H9 (cell line): ENCODE measurements around the gene DNAJA1. TPM values are rescaled to one million over a fixed set of nuclear protein-coding genes. Genes with fewer than 3 reads are reported as not detected.

Source experiments
- DNase-seq: peaks from one replicate; pipeline ENCODE4 v3.0.0-alpha.2; 2017
- H2AFZ ChIP-seq: one replicate; pipeline ENCODE4 v1.6.1; 2013; ENCODE audit warnings: mild to moderate bottlenecking, low read length, control low read depth, moderate library complexity
- H2AK5ac ChIP-seq: 2 replicates; pipeline ENCODE4 v1.6.1; 2013; ENCODE audit warnings: low read length, control low read depth, mixed read lengths; ENCODE audit not compliant: insufficient read length
- H2BK120ac ChIP-seq: one replicate; pipeline ENCODE4 v1.6.1; 2013; ENCODE audit warnings: low read depth, mild to moderate bottlenecking, low read length, control low read depth, inconsistent platforms; ENCODE audit not compliant: poor library complexity, severe bottlenecking
- H2BK12ac ChIP-seq: 2 replicates; pipeline ENCODE4 v1.6.1; 2013; ENCODE audit warnings: low read length, control low read depth, mixed read lengths, low read depth; ENCODE audit not compliant: insufficient read length
- H2BK15ac ChIP-seq: 2 replicates; pipeline ENCODE4 v1.6.1; 2013; ENCODE audit warnings: low read depth, low read length, control low read depth
- H2BK20ac ChIP-seq: one replicate; pipeline ENCODE4 v1.6.1; 2013; ENCODE audit warnings: low read depth, mild to moderate bottlenecking, low read length, control low read depth, inconsistent platforms; ENCODE audit not compliant: poor library complexity, severe bottlenecking
- H2BK5ac ChIP-seq: 2 replicates; pipeline ENCODE4 v1.6.1; 2013; ENCODE audit warnings: low read length, control low read depth, mixed read lengths; ENCODE audit not compliant: insufficient read length
- H3K14ac ChIP-seq: 2 replicates; pipeline ENCODE4 v1.6.1; 2013; ENCODE audit warnings: low read length, control low read depth; ENCODE audit not compliant: insufficient read depth
- H3K18ac ChIP-seq: 2 replicates; pipeline ENCODE4 v1.6.1; 2013; ENCODE audit warnings: low read depth, mild to moderate bottlenecking, mixed read lengths, low read length, control low read depth; ENCODE audit not compliant: insufficient read length
- H3K23ac ChIP-seq: 2 replicates; pipeline ENCODE4 v1.6.1; 2013; ENCODE audit warnings: low read length, control low read depth, mixed read lengths, low read depth; ENCODE audit not compliant: insufficient read length
- H3K23me2 ChIP-seq: 2 replicates; pipeline ENCODE4 v1.6.1; 2013; ENCODE audit warnings: low read depth, mild to moderate bottlenecking, mixed read lengths, low read length, control low read depth; ENCODE audit not compliant: insufficient read length, poor library complexity, severe bottlenecking
- H3K27ac ChIP-seq: 2 replicates; pipeline ENCODE4 v1.5.1; 2013; ENCODE audit warnings: low read length, control low read depth, mixed read lengths, low read depth; ENCODE audit not compliant: insufficient read length
- H3K27me3 ChIP-seq: 2 replicates; pipeline ENCODE4 v1.6.1; 2013; ENCODE audit warnings: low read length, control low read depth, inconsistent platforms; ENCODE audit not compliant: insufficient read depth
- H3K4ac ChIP-seq: 2 replicates; pipeline ENCODE4 v1.6.1; 2013; ENCODE audit warnings: low read depth, mild to moderate bottlenecking, control low read depth, inconsistent platforms, low read length, moderate library complexity
- H3K4me1 ChIP-seq: 2 replicates; pipeline ENCODE4 v1.6.1; 2013; ENCODE audit warnings: low read length, control low read depth, inconsistent platforms; ENCODE audit not compliant: insufficient read depth
- H3K4me2 ChIP-seq: 2 replicates; pipeline ENCODE4 v1.6.1; 2013; ENCODE audit warnings: low read length, control low read depth, mixed read lengths; ENCODE audit not compliant: insufficient read length, insufficient read depth
- H3K56ac ChIP-seq: 2 replicates; pipeline ENCODE4 v1.6.1; 2013; ENCODE audit warnings: low read depth, mild to moderate bottlenecking, mixed read lengths, low read length, control low read depth; ENCODE audit not compliant: insufficient read length
- H3K79me1 ChIP-seq: 2 replicates; pipeline ENCODE4 v1.6.1; 2013; ENCODE audit warnings: low read depth, mild to moderate bottlenecking, moderate library complexity, low read length, control low read depth, inconsistent platforms; ENCODE audit not compliant: insufficient read depth, poor library complexity, severe bottlenecking
- H3K79me2 ChIP-seq: 2 replicates; pipeline ENCODE4 v1.6.1; 2013; ENCODE audit warnings: low read length, control low read depth, inconsistent platforms; ENCODE audit not compliant: insufficient read depth
- H3K9ac ChIP-seq: 2 replicates; pipeline ENCODE4 v1.6.1; 2013; ENCODE audit warnings: low read length, control low read depth, mixed read lengths; ENCODE audit not compliant: insufficient read length; ENCODE audit errors: extremely low read depth
- H3K9me3 ChIP-seq: one replicate; pipeline ENCODE4 v1.6.1; 2013; ENCODE audit warnings: low read depth, low read length, inconsistent platforms; ENCODE audit not compliant: control insufficient read depth
- H3T11ph ChIP-seq: one replicate; pipeline ENCODE4 v1.6.1; 2013; ENCODE audit warnings: mild to moderate bottlenecking, low read length, control low read depth, inconsistent platforms
- H4K20me1 ChIP-seq: one replicate; pipeline ENCODE4 v1.6.1; 2013; ENCODE audit not compliant: control insufficient read depth, insufficient read length, insufficient read depth
- H4K5ac ChIP-seq: 2 replicates; pipeline ENCODE4 v1.6.1; 2013; ENCODE audit warnings: low read depth, mild to moderate bottlenecking, mixed read lengths, low read length, control low read depth; ENCODE audit not compliant: insufficient read length
- H4K8ac ChIP-seq: replicated peaks from 2 replicates; pipeline ENCODE4 v1.6.1; 2013; ENCODE audit warnings: low read length, control low read depth, mixed read lengths, low read depth; ENCODE audit not compliant: insufficient read length
- H4K91ac ChIP-seq: 2 replicates; pipeline ENCODE4 v1.6.1; 2013; ENCODE audit warnings: low read depth, mild to moderate bottlenecking, moderate library complexity, mixed read lengths, low read length, control low read depth; ENCODE audit not compliant: insufficient read length
- H3K27ac Mint-ChIP-seq, 3 experiments: 2 replicates in 2 of 3; 3 replicates in 1 of 3; pipeline ENCODE4 v1.8.0; 2020 to 2021; ENCODE audit warnings: mixed read lengths in 3 of 3, mild to moderate bottlenecking in 1 of 3, moderate library complexity in 1 of 3
- H3K27me3 Mint-ChIP-seq: 2 replicates; pipeline ENCODE4 v1.8.0; 2021; ENCODE audit warnings: low read depth, mild to moderate bottlenecking, moderate library complexity, mixed read lengths
- H3K36me3 Mint-ChIP-seq, 3 experiments: 2 replicates in 2 of 3; 3 replicates in 1 of 3; pipeline ENCODE4 v1.8.0; 2020 to 2021; ENCODE audit warnings: low read depth in 3 of 3, mixed read lengths in 3 of 3; ENCODE audit not compliant: insufficient read depth in 1 of 3
- H3K4me1 Mint-ChIP-seq, 2 experiments: 2 replicates each; pipeline ENCODE4 v1.8.0; 2020; ENCODE audit warnings: mixed read lengths in 2 of 2
- H3K4me3 Mint-ChIP-seq, 2 experiments: 2 replicates in 1 of 2; 3 replicates in 1 of 2; pipeline ENCODE4 v1.8.0; 2020 to 2021; ENCODE audit warnings: mild to moderate bottlenecking in 2 of 2, mixed read lengths in 2 of 2, moderate library complexity in 1 of 2
- H3K9me3 Mint-ChIP-seq, 2 experiments: 2 replicates in 1 of 2; 3 replicates in 1 of 2; pipeline ENCODE4 v1.8.0; 2020; ENCODE audit warnings: mild to moderate bottlenecking in 2 of 2, mixed read lengths in 2 of 2, moderate library complexity in 1 of 2
- CTCF ChIP-seq: fragments of 200-600 bp; sonication (generic); conservative IDR thresholded peaks from 3 replicates; pipeline ENCODE4 v1.8.0; 2021; ENCODE audit warnings: antibody characterized with exemption, mild to moderate bottlenecking
- WGBS: extraction: QIAGEN DNeasy Blood & Tissue Kit; methylation state at CpG from one replicate; pipeline ENCODE4 v1.1.7; 2013; ENCODE audit warnings: missing lambda C conversion rate, low lambda C conversion rate, mixed read lengths; ENCODE audit not compliant: insufficient read length; ENCODE audit errors: extremely low coverage; 5-methylcytosine and 5-hydroxymethylcytosine counted together
- total RNA-seq: library from RNA; stranded (reverse); gene quantifications from 2 replicates; pipeline ENCODE4 v1.2.1, GENCODE V29; 2021

The DNAJA1 gene
- total RNA-seq, 1 experiment from 2014 or later = 217 TPM

DNA sequence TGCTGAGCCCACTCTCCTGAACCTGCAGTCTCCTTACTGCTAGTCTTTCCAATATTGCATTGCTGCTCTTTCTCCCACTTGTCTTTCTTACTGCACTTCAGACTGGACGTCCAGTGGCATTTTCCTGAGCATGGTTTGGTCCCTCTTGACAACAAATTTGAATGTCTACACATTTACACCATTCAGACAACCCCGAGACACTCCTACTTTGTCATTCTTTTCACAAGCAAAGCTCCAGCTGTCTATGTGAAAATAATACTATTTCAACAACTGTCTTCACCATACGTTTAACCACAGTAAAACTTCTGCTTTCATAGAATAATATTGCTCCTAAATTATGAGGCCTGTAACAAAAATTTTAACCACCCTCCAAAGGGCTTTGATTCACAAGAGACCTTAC, 13.2 kb upstream of the DNAJA1 start:
- H4K5ac ChIP-seq = no peak overlapping the region
- H3K23ac ChIP-seq = no peak overlapping the region
- no peak for DNase-seq
- no peak overlapping the region for H4K8ac ChIP-seq
- H3T11ph ChIP-seq = no peak overlapping the region
- no peak overlapping the region for H3K9ac ChIP-seq
- H3K4me1 ChIP-seq = 0 out of 2 replicates have a peak, but pooled peaks cover 3% of the 10 kb centered on the region
- peaks cover 2% of the 10 kb centered on the region for H3K79me1 ChIP-seq
- no peaks in the 10 kb centered on the region for H3K9me3 ChIP-seq
- peaks cover 17 to 22% of the 10 kb centered on the region in 2 experiments for H3K4me1 Mint-ChIP-seq
- H3K4ac ChIP-seq = no peak overlapping the region
- H3K4me3 Mint-ChIP-seq = no peak overlapping the region
- H4K20me1 ChIP-seq = no peaks in the 10 kb centered on the region
- no peaks in the 10 kb centered on the region for H3K79me2 ChIP-seq
- H3K36me3 Mint-ChIP-seq = peaks cover 0 to 8% (median 2%) of the 10 kb centered on the region in 3 experiments; a peak in 2 of 7 replicates
- no peak overlapping the region for H3K14ac ChIP-seq
- no CpG with 5 or more reads among the region's 3 CpGs for WGBS
- H3K9me3 Mint-ChIP-seq = no peaks in the 10 kb centered on the region
- TF ChIP-seq CTCF = no peak
- H3K23me2 ChIP-seq = no peaks in the 10 kb centered on the region
- no peak overlapping the region for H4K91ac ChIP-seq
- no peak overlapping the region for H3K56ac ChIP-seq
- H2AK5ac ChIP-seq = no peak overlapping the region
- no peak overlapping the region for H3K27ac ChIP-seq
- no peak overlapping the region for H3K18ac ChIP-seq
- no peak overlapping the region for H2BK120ac ChIP-seq
- H2BK12ac ChIP-seq = no peak overlapping the region
- no peak overlapping the region for H2AFZ ChIP-seq
- no peaks in the 10 kb centered on the region for H3K27me3 Mint-ChIP-seq
- H3K4me2 ChIP-seq = no peak overlapping the region
- no peak overlapping the region for H2BK15ac ChIP-seq
- no peak overlapping the region for H3K27ac Mint-ChIP-seq
- no peak overlapping the region for H2BK5ac ChIP-seq
- H2BK20ac ChIP-seq = no peak overlapping the region
- no peaks in the 10 kb centered on the region for H3K27me3 ChIP-seq
